HL-60 (cell line): Measurements from ENCODE around the gene PCDHGA4.

Experiments
- CTCF ChIP-seq: IDR thresholded peaks from one replicate; pipeline ENCODE4 v1.5.1; 2011; ENCODE audit warnings: low read length, control low read depth, inconsistent platforms; ENCODE audit not compliant: insufficient read depth
- GABPA ChIP-seq: IDR thresholded peaks from 2 replicates; pipeline ENCODE4 v1.6.1; 2012; ENCODE audit warnings: low read depth
- POLR2AphosphoS5 ChIP-seq: IDR thresholded peaks from 2 replicates; pipeline ENCODE4 v1.6.1; 2012; ENCODE audit warnings: low read depth
- SPI1 ChIP-seq: IDR thresholded peaks from 2 replicates; pipeline ENCODE4 v1.6.1; 2012; ENCODE audit warnings: low read depth, mild to moderate bottlenecking, borderline replicate concordance

DNA sequence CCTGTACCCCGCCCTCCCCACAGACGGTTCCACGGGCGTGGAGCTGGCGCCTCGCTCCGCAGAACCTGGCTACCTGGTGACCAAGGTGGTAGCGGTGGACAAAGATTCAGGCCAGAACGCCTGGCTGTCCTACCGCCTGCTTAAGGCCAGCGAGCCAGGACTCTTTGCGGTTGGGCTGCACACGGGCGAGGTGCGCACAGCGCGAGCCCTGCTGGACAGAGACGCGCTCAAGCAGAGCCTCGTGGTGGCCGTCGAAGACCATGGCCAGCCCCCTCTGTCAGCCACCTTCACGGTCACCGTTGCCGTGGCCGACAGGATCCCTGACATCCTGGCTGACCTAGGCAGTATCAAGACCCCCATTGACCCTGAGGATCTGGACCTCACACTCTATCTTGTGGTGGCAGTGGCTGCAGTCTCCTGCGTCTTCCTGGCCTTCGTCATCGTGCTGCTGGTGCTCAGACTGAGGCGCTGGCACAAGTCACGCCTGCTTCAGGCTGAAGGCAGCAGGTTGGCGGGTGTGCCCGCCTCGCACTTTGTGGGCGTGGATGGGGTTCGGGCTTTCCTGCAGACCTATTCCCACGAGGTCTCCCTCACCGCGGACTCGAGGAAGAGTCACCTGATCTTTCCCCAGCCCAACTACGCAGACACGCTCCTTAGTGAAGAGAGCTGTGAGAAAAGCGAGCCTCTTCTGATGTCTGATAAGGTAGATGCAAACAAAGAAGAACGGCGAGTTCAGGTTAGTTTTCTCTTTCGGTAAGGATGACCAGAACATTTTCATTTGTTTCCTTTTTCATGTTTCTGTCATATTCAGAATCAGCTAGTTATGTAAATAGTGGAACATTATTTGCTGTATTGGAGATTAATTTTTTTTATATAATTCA, 11.4 kb downstream of the PCDHGA4 start:
- TF ChIP-seq CTCF (no peak), POLR2AphosphoS5 (no peak), SPI1 (no peak), GABPA (no peak)
